ENCODE results near the gene SCARB1. TPM values are rescaled to one million over a fixed set of nuclear protein-coding genes. Genes with fewer than 3 reads are reported as not detected.

The SCARB1 gene
- total and polyA plus RNA-seq, 2 of the 13 experiments (the other 11 are each of a cell fraction or from before 2014, with no cell fraction given) = 63.4 to 160 TPM

DNA sequence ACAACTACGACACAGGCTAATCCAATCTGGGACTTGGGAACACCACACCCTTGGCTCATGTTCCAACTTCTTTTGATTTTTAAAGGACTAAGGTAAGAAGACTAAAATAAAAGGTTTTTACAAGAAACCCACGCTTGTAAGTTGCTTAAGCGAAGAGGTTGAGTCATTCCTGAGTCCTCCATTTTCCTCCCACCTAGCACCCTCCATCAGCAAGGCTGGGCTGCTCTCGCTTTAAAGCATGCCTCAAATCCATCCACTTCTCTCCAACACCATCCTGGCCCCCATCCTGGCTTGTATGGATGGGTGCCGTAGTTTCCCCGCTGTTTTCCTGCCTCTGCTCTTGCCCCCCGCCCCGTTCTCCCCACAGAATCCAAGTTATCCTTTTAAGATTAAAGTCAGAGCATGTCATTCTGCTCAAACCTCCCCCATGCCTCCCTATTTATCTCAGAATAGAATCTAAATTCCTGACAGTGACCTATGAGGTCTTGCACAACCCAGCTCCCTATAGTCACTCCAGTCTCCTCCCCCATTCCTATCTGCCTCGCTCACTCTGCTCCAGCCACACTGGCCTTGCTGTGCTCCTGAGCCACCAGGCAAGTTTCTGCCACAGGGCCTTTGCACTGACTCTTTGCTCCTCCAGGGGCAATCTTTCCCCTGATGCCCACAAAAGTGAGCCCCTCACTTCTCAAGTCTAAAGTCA lies 34.5 kb downstream of the SCARB1 start (continued):
- TF ChIP-seq, protein P1, sequence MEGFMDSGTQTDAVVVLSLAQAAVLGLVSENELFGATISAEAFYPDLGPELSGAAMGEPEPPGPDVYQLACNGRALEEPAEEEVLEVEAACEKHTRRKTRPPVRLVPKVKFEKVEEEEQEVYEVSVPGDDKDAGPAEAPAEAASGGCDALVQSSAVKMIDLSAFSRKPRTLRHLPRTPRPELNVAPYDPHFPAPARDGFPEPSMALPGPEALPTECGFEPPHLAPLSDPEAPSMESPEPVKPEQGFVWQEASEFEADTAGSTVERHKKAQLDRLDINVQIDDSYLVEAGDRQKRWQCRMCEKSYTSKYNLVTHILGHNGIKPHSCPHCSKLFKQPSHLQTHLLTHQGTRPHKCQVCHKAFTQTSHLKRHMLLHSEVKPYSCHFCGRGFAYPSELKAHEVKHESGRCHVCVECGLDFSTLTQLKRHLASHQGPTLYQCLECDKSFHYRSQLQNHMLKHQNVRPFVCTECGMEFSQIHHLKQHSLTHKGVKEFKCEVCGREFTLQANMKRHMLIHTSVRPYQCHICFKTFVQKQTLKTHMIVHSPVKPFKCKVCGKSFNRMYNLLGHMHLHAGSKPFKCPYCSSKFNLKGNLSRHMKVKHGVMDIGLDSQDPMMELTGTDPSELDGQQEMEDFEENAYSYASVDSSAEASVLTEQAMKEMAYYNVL (CRISPR knock-in tag; IDR thresholded peaks at IDR 0.05; ENCODE audit: borderline replicate concordance) = peak; percentile 63; the same call in 1 of the 2 replicates
- TF ChIP-seq, protein P2, sequence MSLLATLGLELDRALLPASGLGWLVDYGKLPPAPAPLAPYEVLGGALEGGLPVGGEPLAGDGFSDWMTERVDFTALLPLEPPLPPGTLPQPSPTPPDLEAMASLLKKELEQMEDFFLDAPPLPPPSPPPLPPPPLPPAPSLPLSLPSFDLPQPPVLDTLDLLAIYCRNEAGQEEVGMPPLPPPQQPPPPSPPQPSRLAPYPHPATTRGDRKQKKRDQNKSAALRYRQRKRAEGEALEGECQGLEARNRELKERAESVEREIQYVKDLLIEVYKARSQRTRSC (CRISPR knock-in tag; IDR thresholded peaks at IDR 0.05; ENCODE audit: low read depth) = no peak
- TF ChIP-seq ZNF543 (CRISPR knock-in tag; IDR thresholded peaks at IDR 0.05) = peak; percentile 93
- no peak for TF ChIP-seq PCBP1 (IDR thresholded peaks at IDR 0.05; ENCODE audit: borderline replicate concordance, low read depth, low read length)
- TF ChIP-seq TBX2 (CRISPR knock-in tag; IDR thresholded peaks at IDR 0.05; ENCODE audit: borderline replicate concordance) = no peak
- TF ChIP-seq ZNF766 (CRISPR knock-in tag; IDR thresholded peaks at IDR 0.05; ENCODE audit: borderline replicate concordance) = no peak
- no peak for TF ChIP-seq POLR2AphosphoS2 (IDR thresholded peaks at IDR 0.05; ENCODE audit: low read depth, low read length)
- TF ChIP-seq MBD4 (IDR thresholded peaks at IDR 0.05; ENCODE audit: borderline replicate concordance, low read length) = no peak
- TF ChIP-seq SSRP1 (CRISPR knock-in tag; IDR thresholded peaks at IDR 0.05) = no peak; the same call in 1 of the 2 replicates
- TF ChIP-seq CBFB (CRISPR knock-in tag; IDR thresholded peaks at IDR 0.05) = no peak
- TF ChIP-seq ZFP90 (CRISPR knock-in tag; IDR thresholded peaks at IDR 0.05; ENCODE audit: borderline replicate concordance) = 0 out of 2 replicates have a peak, but pooled peaks have one; percentile 6
- TF ChIP-seq MAFF (IDR thresholded peaks at IDR 0.05; ENCODE audit: low read depth, low read length) = no peak
- TF ChIP-seq NCOA5 (CRISPR knock-in tag; IDR thresholded peaks at IDR 0.05) = no peak
- TF ChIP-seq ZNF24 (IDR thresholded peaks at IDR 0.05) = peak; percentile 17; the same call in 1 of the 2 replicates
- TF ChIP-seq, protein P3, sequence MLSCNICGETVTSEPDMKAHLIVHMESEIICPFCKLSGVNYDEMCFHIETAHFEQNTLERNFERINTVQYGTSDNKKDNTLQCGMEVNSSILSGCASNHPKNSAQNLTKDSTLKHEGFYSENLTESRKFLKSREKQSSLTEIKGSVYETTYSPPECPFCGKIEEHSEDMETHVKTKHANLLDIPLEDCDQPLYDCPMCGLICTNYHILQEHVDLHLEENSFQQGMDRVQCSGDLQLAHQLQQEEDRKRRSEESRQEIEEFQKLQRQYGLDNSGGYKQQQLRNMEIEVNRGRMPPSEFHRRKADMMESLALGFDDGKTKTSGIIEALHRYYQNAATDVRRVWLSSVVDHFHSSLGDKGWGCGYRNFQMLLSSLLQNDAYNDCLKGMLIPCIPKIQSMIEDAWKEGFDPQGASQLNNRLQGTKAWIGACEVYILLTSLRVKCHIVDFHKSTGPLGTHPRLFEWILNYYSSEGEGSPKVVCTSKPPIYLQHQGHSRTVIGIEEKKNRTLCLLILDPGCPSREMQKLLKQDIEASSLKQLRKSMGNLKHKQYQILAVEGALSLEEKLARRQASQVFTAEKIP (CRISPR knock-in tag; IDR thresholded peaks at IDR 0.05; ENCODE audit: borderline replicate concordance) = no peak
- no peak for TF ChIP-seq ZEB1 (IDR thresholded peaks at IDR 0.05; ENCODE audit: insufficient replicate concordance, low read depth)
- TF ChIP-seq ZNF572 (CRISPR knock-in tag; IDR thresholded peaks at IDR 0.05) = no peak
- no peak for TF ChIP-seq MYNN (CRISPR knock-in tag; IDR thresholded peaks at IDR 0.05; ENCODE audit: low read depth)
- 0 out of 2 replicates have a peak, but pooled peaks have one; percentile 2 for TF ChIP-seq ZNF143 (CRISPR knock-in tag; IDR thresholded peaks at IDR 0.05)
- TF ChIP-seq NFKBIZ (CRISPR knock-in tag; IDR thresholded peaks at IDR 0.05) = peak; percentile 26; the same call in 1 of the 2 replicates
- peak in 1 of 2 experiments; percentile 43; a peak in 1 of 4 replicates for TF ChIP-seq POLR2A (IDR thresholded peaks at IDR 0.05; ENCODE audit: insufficient read depth in 1 of 2, low read depth in 2 of 2, low read length in 2 of 2)
- TF ChIP-seq NR2F1 (CRISPR knock-in tag; IDR thresholded peaks at IDR 0.05) = peak; percentile 48 to 49; a peak in 2 of 4 replicates
- no peak for TF ChIP-seq NFE2 (CRISPR knock-in tag; IDR thresholded peaks at IDR 0.05)
- TF ChIP-seq, protein P4, sequence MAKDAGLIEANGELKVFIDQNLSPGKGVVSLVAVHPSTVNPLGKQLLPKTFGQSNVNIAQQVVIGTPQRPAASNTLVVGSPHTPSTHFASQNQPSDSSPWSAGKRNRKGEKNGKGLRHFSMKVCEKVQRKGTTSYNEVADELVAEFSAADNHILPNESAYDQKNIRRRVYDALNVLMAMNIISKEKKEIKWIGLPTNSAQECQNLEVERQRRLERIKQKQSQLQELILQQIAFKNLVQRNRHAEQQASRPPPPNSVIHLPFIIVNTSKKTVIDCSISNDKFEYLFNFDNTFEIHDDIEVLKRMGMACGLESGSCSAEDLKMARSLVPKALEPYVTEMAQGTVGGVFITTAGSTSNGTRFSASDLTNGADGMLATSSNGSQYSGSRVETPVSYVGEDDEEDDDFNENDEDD (CRISPR knock-in tag; IDR thresholded peaks at IDR 0.05; ENCODE audit: borderline replicate concordance) = no peak
- TF ChIP-seq HMG20A (CRISPR knock-in tag; IDR thresholded peaks at IDR 0.05; ENCODE audit: borderline replicate concordance) = no peak; the same call in 1 of the 2 replicates
- no peak for TF ChIP-seq ZNF282 (IDR thresholded peaks at IDR 0.05; ENCODE audit: partially characterized antibody)
